ENCODE measurements around the gene IGIP.

- no peak for TF ChIP-seq CTCF (conservative IDR thresholded peaks at IDR 0.05; ENCODE audit: low read length)
- no peak for TF ChIP-seq EZH2phosphoT487 (IDR thresholded peaks at IDR 0.05; ENCODE audit: borderline replicate concordance)
Observed at GRCh38 chr5:140090251-140090650, 35.5 kb upstream of the IGIP start.

Measured in Loucy (cell line).